PC-3 (cell line): ENCODE results near the gene CFAP54. TPM values are rescaled to one million over a fixed set of nuclear protein-coding genes. Genes with fewer than 3 reads are reported as not detected.

Experiments used
- ATAC-seq: fragments of 200-7000 bp; cut with Tn5 transposase; 2 replicates; pipeline ENCODE4 v1.9.1; 2020; ENCODE audit warnings: mild to moderate bottlenecking, moderate library complexity
- BruUV-seq: library from RNA; stranded (reverse); fragments of 400-500 nt; replicated peaks from 2 replicates; lab custom pipeline; 2021; lab: Mats Ljungman, UMichigan
- CTCF ChIA-PET: fragments of 300-600 bp; sonication (Branson Sonifier 250); formaldehyde crosslinking; loops from one replicate; lab custom pipeline; 2022; ENCODE audit warnings: antibody characterized with exemption; lab: Charles Lee
- POLR2A ChIA-PET: fragments of 300-600 bp; sonication (Branson Sonifier 250); formaldehyde crosslinking; loops from one replicate; lab custom pipeline; 2022; ENCODE audit warnings: antibody characterized with exemption; ENCODE audit not compliant: unreplicated experiment; lab: Charles Lee
- DNase-seq: peaks from one replicate; pipeline ENCODE4 v3.0.0-alpha.2; 2015
- H2AFZ ChIP-seq: fragments of 300-600 bp; sonication (generic); 2 replicates; pipeline ENCODE4 v1.6.0; 2016; ENCODE audit warnings: antibody characterized with exemption, low read length
- H3F3A ChIP-seq: fragments of 300-600 bp; sonication (generic); one replicate; pipeline ENCODE4 v1.6.0; 2017; ENCODE audit warnings: antibody characterized with exemption, low read length, control low read depth, mild to moderate bottlenecking; ENCODE audit not compliant: unreplicated experiment
- H3K27ac ChIP-seq: fragments of 300-600 bp; sonication (generic); 2 replicates; pipeline ENCODE4 v1.5.1; 2016; ENCODE audit warnings: mild to moderate bottlenecking, low read length
- H3K27me3 ChIP-seq: fragments of 300-600 bp; sonication (generic); 2 replicates; pipeline ENCODE4 v1.6.1; 2016; ENCODE audit warnings: low read length, mixed read lengths
- H3K36me3 ChIP-seq: fragments of 300-600 bp; sonication (generic); 2 replicates; pipeline ENCODE4 v1.6.1; 2016; ENCODE audit warnings: low read depth, mixed run types, low read length, mixed read lengths
- H3K4me1 ChIP-seq: fragments of 300-600 bp; sonication (generic); 2 replicates; pipeline ENCODE4 v1.5.1; 2016; ENCODE audit warnings: low read length; ENCODE audit not compliant: insufficient read depth
- H3K4me2 ChIP-seq: fragments of 300-600 bp; sonication (generic); 2 replicates; pipeline ENCODE4 v1.6.0; 2016; ENCODE audit warnings: low read length
- H3K4me3 ChIP-seq: fragments of 300-600 bp; sonication (generic); 2 replicates; pipeline ENCODE4 v1.5.1; 2016; ENCODE audit warnings: mild to moderate bottlenecking, low read length, mixed read lengths
- H3K79me2 ChIP-seq: fragments of 300-600 bp; sonication (generic); 2 replicates; pipeline ENCODE4 v1.6.1; 2017; ENCODE audit warnings: low read length, mixed read lengths
- H3K9ac ChIP-seq: fragments of 300-600 bp; sonication (generic); 2 replicates; pipeline ENCODE4 v1.6.0; 2016; ENCODE audit warnings: mild to moderate bottlenecking, low read length
- H3K9me2 ChIP-seq: fragments of 300-600 bp; sonication (generic); replicated peaks from 2 replicates; pipeline ENCODE4 v1.6.1; 2016; ENCODE audit warnings: mixed run types, low read length, mixed read lengths
- H3K9me3 ChIP-seq: fragments of 300-600 bp; sonication (generic); 2 replicates; pipeline ENCODE4 v1.6.1; 2016; ENCODE audit warnings: low read length, mixed read lengths
- H4K20me1 ChIP-seq: fragments of 300-600 bp; sonication (generic); 2 replicates; pipeline ENCODE4 v1.6.1; 2016; ENCODE audit warnings: low read length, mixed read lengths
- CTCF ChIP-seq: fragments of 300-600 bp; sonication (generic); conservative IDR thresholded peaks from 2 replicates; pipeline ENCODE4 v1.5.1; 2017; ENCODE audit warnings: antibody characterized with exemption, low read depth, mild to moderate bottlenecking, low read length
- EZH2 ChIP-seq: fragments of 300-600 bp; sonication (generic); IDR thresholded peaks from one replicate; pipeline ENCODE4 v1.6.1; 2017; ENCODE audit warnings: antibody characterized with exemption, mild to moderate bottlenecking, low read length; ENCODE audit not compliant: unreplicated experiment
- EZH2phosphoT487 ChIP-seq: fragments of 300-600 bp; sonication (generic); IDR thresholded peaks from 2 replicates; pipeline ENCODE4 v1.6.1; 2018; ENCODE audit warnings: mild to moderate bottlenecking, antibody characterized with exemption, low read length, borderline replicate concordance
- intact Hi-C: fragments of 100-400 bp; cut with micrococcal nuclease; formaldehyde crosslinking; loops from 2 replicates; pipeline ENCODE4 v1.9.0; 2023
- total RNA-seq: library from RNA; depleted of rRNA; stranded (reverse); fragments of >200 nt; gene quantifications from 2 replicates; pipeline ENCODE4 v1.2.3, GENCODE V29; 2014

CFAP54 gene
- total RNA-seq, 1 experiment from 2014 or later: 0.77 TPM

GRCh38 chr12:96861656-96862055 is 372.3 kb downstream of the CFAP54 start:
- Histone ChIP-seq H3K4me3 (no peak overlapping the region), H3K27me3 (no peaks in the 10 kb centered on the region), H3K4me1 (no peaks in the 10 kb centered on the region), H3K27ac (no peak overlapping the region), H3K9me3 (no peaks in the 10 kb centered on the region), H2AFZ (no peak overlapping the region), H4K20me1 (no peaks in the 10 kb centered on the region), H3K79me2 (no peaks in the 10 kb centered on the region), H3F3A (no peaks in the 10 kb centered on the region), H3K9me2 (no peaks in the 10 kb centered on the region), H3K36me3 (no peaks in the 10 kb centered on the region), H3K9ac (no peak overlapping the region), H3K4me2 (no peak overlapping the region)
- ATAC-seq (no peak), DNase-seq (no peak)
- ChIA-PET CTCF (no interaction called here), POLR2A (no interaction called here)
- TF ChIP-seq EZH2phosphoT487 (no peak), CTCF (no peak), EZH2 (no peak)
- intact Hi-C loops: no loop called here
- no TSS peak for BruUV-seq

- DNase-seq (peak; percentile 25), ATAC-seq (no peak)
- Histone ChIP-seq H3K36me3 (no peaks in the 10 kb centered on the region), H4K20me1 (no peaks in the 10 kb centered on the region), H3K9me3 (no peaks in the 10 kb centered on the region), H3F3A (no peaks in the 10 kb centered on the region), H3K9ac (no peak overlapping the region), H2AFZ (no peak overlapping the region), H3K79me2 (no peaks in the 10 kb centered on the region), H3K27ac (no peak overlapping the region), H3K4me1 (no peaks in the 10 kb centered on the region), H3K4me3 (no peak overlapping the region), H3K27me3 (no peaks in the 10 kb centered on the region), H3K9me2 (no peaks in the 10 kb centered on the region), H3K4me2 (no peak overlapping the region)
- no TSS peak for BruUV-seq
- TF ChIP-seq EZH2 (no peak), CTCF (no peak), EZH2phosphoT487 (no peak)
- ChIA-PET CTCF (no interaction called here), POLR2A (no interaction called here)
- intact Hi-C loops: no loop called here
Measured at GRCh38 chr12:96862326-96862725, 372.9 kb downstream of the CFAP54 start.

- intact Hi-C loops: no loop called here
- Histone ChIP-seq H3K36me3 (no peaks in the 10 kb centered on the region), H3K27ac (no peak overlapping the region), H3K4me3 (no peak overlapping the region), H3K9me3 (no peaks in the 10 kb centered on the region), H2AFZ (no peak overlapping the region), H3K4me2 (no peak overlapping the region), H3K27me3 (no peaks in the 10 kb centered on the region), H3F3A (no peaks in the 10 kb centered on the region), H4K20me1 (no peaks in the 10 kb centered on the region), H3K4me1 (no peaks in the 10 kb centered on the region), H3K9ac (no peak overlapping the region), H3K79me2 (no peaks in the 10 kb centered on the region), H3K9me2 (no peaks in the 10 kb centered on the region)
- ChIA-PET POLR2A (no interaction called here), CTCF (no interaction called here)
- no peak for ATAC-seq
- no peak for DNase-seq
- BruUV-seq: no TSS peak
- TF ChIP-seq EZH2phosphoT487 (no peak), EZH2 (no peak), CTCF (no peak)
Measured at GRCh38 chr12:96864335-96864734, 375.0 kb downstream of the CFAP54 start.
